CD14-positive monocyte (primary cell): ENCODE measurements around the gene USP9Y. TPM values are rescaled to one million over a fixed set of nuclear protein-coding genes. Genes with fewer than 3 reads are reported as not detected.

Experiments used
- DNase-seq, 3 donors: peaks; one replicate each; pipeline ENCODE4 v3.0.0-alpha.2; 2011 to 2022
- H2AFZ ChIP-seq: 2 replicates; pipeline ENCODE4 v1.6.0; 2012; ENCODE audit warnings: mild to moderate bottlenecking, low read depth, low read length, inconsistent platforms; ENCODE audit not compliant: insufficient read depth, poor library complexity, severe bottlenecking
- H3K27ac ChIP-seq, 2 donors: 1 replicate in 1 of 2; 2 replicates in 1 of 2; pipeline ENCODE4 v1.5.1; 2012 to 2013; ENCODE audit warnings: low read length in 2 of 2, control low read depth in 1 of 2, inconsistent platforms in 1 of 2, low read depth in 1 of 2, mild to moderate bottlenecking in 1 of 2
- H3K27me3 ChIP-seq, 2 donors: one replicate each; pipeline versions ENCODE4 v1.6.0 to v1.6.1; 2011 to 2013; ENCODE audit warnings: low read length in 2 of 2; ENCODE audit not compliant: control insufficient read depth in 2 of 2, insufficient read depth in 2 of 2
- H3K36me3 ChIP-seq, 2 donors: replicated peaks in 1 of 2; 1 replicate in 1 of 2; 2 replicates in 1 of 2; pipeline versions ENCODE4 v1.5.1 to v1.6.1; 2012 to 2013; ENCODE audit warnings: low read length in 2 of 2, control low read depth in 1 of 2, inconsistent platforms in 1 of 2, mild to moderate bottlenecking in 1 of 2; ENCODE audit not compliant: insufficient read depth in 2 of 2, control insufficient read depth in 1 of 2
- H3K4me1 ChIP-seq, 2 donors: 1 replicate in 1 of 2; 2 replicates in 1 of 2; pipeline versions ENCODE4 v1.5.1 to v1.6.1; 2012 to 2013; ENCODE audit warnings: low read length in 2 of 2, control low read depth in 1 of 2, inconsistent platforms in 1 of 2, mild to moderate bottlenecking in 1 of 2, moderate library complexity in 1 of 2; ENCODE audit not compliant: insufficient read depth in 2 of 2, control insufficient read depth in 1 of 2
- H3K4me2 ChIP-seq: replicated peaks from 2 replicates; pipeline ENCODE3; 2012; ENCODE audit warnings: low read length, moderate library complexity, mild to moderate bottlenecking; ENCODE audit not compliant: poor library complexity, severe bottlenecking; ENCODE audit errors: extremely low read depth
- H3K4me3 ChIP-seq, 3 experiments: fragments of 200-600 bp in 1 of 3; sonication (generic) in 1 of 3; replicated peaks in 1 of 3; 1 replicate in 2 of 3; 2 replicates in 1 of 3; pipeline ENCODE4 v1.5.1; 2011 to 2013; ENCODE audit warnings: low read length in 3 of 3, mild to moderate bottlenecking in 3 of 3, control low read depth in 2 of 3, low read depth in 2 of 3, inconsistent platforms in 1 of 3, moderate library complexity in 1 of 3
- H3K79me2 ChIP-seq: 2 replicates; pipeline ENCODE4 v1.6.0; 2012; ENCODE audit warnings: mild to moderate bottlenecking, control low read depth, inconsistent platforms, low read length, moderate library complexity; ENCODE audit not compliant: insufficient read depth
- H3K9ac ChIP-seq: 2 replicates; pipeline ENCODE4 v1.6.0; 2017; ENCODE audit warnings: low read length, mild to moderate bottlenecking; ENCODE audit not compliant: insufficient read depth, poor library complexity, severe bottlenecking
- H3K9me3 ChIP-seq, 2 donors: replicated peaks in 1 of 2; 1 replicate in 1 of 2; 2 replicates in 1 of 2; pipeline versions ENCODE4 v1.5.1 to v1.6.1; 2012 to 2013; ENCODE audit warnings: low read length in 2 of 2, control low read depth in 1 of 2; ENCODE audit not compliant: control insufficient read depth in 1 of 2, insufficient read depth in 1 of 2
- H4K20me1 ChIP-seq: 2 replicates; pipeline ENCODE4 v1.6.0; 2012; ENCODE audit warnings: mild to moderate bottlenecking, low read length, control low read depth, moderate library complexity; ENCODE audit not compliant: insufficient read depth
- H3K27ac Mint-ChIP-seq, 7 donors: one replicate each; pipeline ENCODE4 v1.8.0; 2020; ENCODE audit warnings: mild to moderate bottlenecking in 7 of 7, mixed read lengths in 7 of 7, moderate library complexity in 6 of 7, inconsistent platforms in 2 of 7
- H3K27me3 Mint-ChIP-seq, 3 donors: one replicate each; pipeline ENCODE4 v1.8.0; 2021 to 2022; ENCODE audit warnings: low read depth in 3 of 3, mild to moderate bottlenecking in 3 of 3, mixed read lengths in 3 of 3, moderate library complexity in 3 of 3, inconsistent platforms in 1 of 3
- H3K36me3 Mint-ChIP-seq, 2 donors: one replicate each; pipeline ENCODE4 v1.8.0; 2020; ENCODE audit warnings: mixed read lengths in 2 of 2, inconsistent platforms in 1 of 2, mild to moderate bottlenecking in 1 of 2
- H3K4me1 Mint-ChIP-seq: one replicate; pipeline ENCODE4 v1.8.0; 2020; ENCODE audit warnings: mild to moderate bottlenecking, mixed read lengths
- H3K4me3 Mint-ChIP-seq, 2 donors: one replicate each; pipeline ENCODE4 v1.8.0; 2020; ENCODE audit warnings: mild to moderate bottlenecking in 2 of 2, mixed read lengths in 2 of 2, moderate library complexity in 1 of 2
- H3K9me3 Mint-ChIP-seq, 7 donors: one replicate each; pipeline ENCODE4 v1.8.0; 2020 to 2022; ENCODE audit warnings: mixed read lengths in 7 of 7, mild to moderate bottlenecking in 6 of 7, moderate library complexity in 6 of 7, inconsistent platforms in 2 of 7
- CTCF ChIP-seq: fragments of 200-600 bp; IDR thresholded peaks from one replicate; pipeline ENCODE4 v1.8.0; 2022; ENCODE audit warnings: antibody characterized with exemption, mild to moderate bottlenecking
- WGBS: methylation state at CpG from one replicate; pipeline ENCODE4 v1.1.5; 2013; ENCODE audit warnings: missing lambda C conversion rate; ENCODE audit not compliant: insufficient coverage; 5-methylcytosine and 5-hydroxymethylcytosine counted together
- intact Hi-C, 2 donors: fragments of 100-400 bp; cut with micrococcal nuclease; formaldehyde crosslinking; loops; one replicate each; pipeline versions ENCODE4 v1.15.0 to v1.15.1; 2023
- polyA plus RNA-seq, 3 donors: library from polyadenylated mRNA; depleted of rRNA in 1 of 3; unstranded in 2 of 3; stranded (reverse) in 1 of 3; fragments of 300-500 nt in 2 of 3; fragments of >200 nt in 1 of 3; fragmentation: Illumina TruSeq in 2 of 3; gene quantifications; 1 replicate in 2 of 3; 2 replicates in 1 of 3; pipeline ENCODE4 v1.2.3, GENCODE V29; 2012 to 2021

USP9Y gene
- polyA plus RNA-seq, 3 donors, result not detected

- H4K20me1 ChIP-seq, result no peaks in the 10 kb centered on the region
- Mint-ChIP-seq H3K27me3 (no peaks in the 10 kb centered on the region), H3K4me3 (no peak overlapping the region), H3K9me3 (no peaks in the 10 kb centered on the region), H3K36me3 (no peaks in the 10 kb centered on the region), H3K4me1 (no peaks in the 10 kb centered on the region), H3K27ac (no peak overlapping the region)
- no peaks in the 10 kb centered on the region for H3K79me2 ChIP-seq
- no peaks in the 10 kb centered on the region for H3K36me3 ChIP-seq
- WGBS, result no CpG with 5 or more reads among the region's 2 CpGs
- no peak overlapping the region for H3K4me2 ChIP-seq
- H3K9ac ChIP-seq, result no peak overlapping the region
- no peak overlapping the region for H2AFZ ChIP-seq
- no peak overlapping the region for H3K27ac ChIP-seq
- no peak for TF ChIP-seq CTCF
- no peaks in the 10 kb centered on the region for H3K27me3 ChIP-seq
- H3K4me3 ChIP-seq, result no peak overlapping the region
- H3K4me1 ChIP-seq, result no peaks in the 10 kb centered on the region
- DNase-seq, result no peak
- intact Hi-C loops, result no loop called here
- no peaks in the 10 kb centered on the region for H3K9me3 ChIP-seq
These were observed 166.9 kb downstream of the USP9Y start for GRCh38 chrY:12867960-12868359.

- Histone ChIP-seq H4K20me1 (no peaks in the 10 kb centered on the region), H3K9me3 (peaks cover 0 to 7% of the 10 kb centered on the region in 2 donors), H3K27ac (no peak overlapping the region), H3K4me2 (no peak overlapping the region), H3K4me1 (no peaks in the 10 kb centered on the region), H2AFZ (no peak overlapping the region), H3K36me3 (no peaks in the 10 kb centered on the region), H3K9ac (no peak overlapping the region), H3K79me2 (no peaks in the 10 kb centered on the region), H3K27me3 (no peaks in the 10 kb centered on the region), H3K4me3 (no peak overlapping the region)
- Mint-ChIP-seq H3K9me3 (peaks cover 0 to 5% (median 0%) of the 10 kb centered on the region in 7 donors), H3K27ac (no peak overlapping the region), H3K27me3 (peaks cover 0 to 6% (median 2%) of the 10 kb centered on the region in 3 donors), H3K4me1 (no peaks in the 10 kb centered on the region), H3K4me3 (no peak overlapping the region), H3K36me3 (no peaks in the 10 kb centered on the region)
- intact Hi-C loops, result no loop called here
- DNase-seq, result no peak
- TF ChIP-seq CTCF, result no peak
These were observed 195.9 kb downstream of the USP9Y start for GRCh38 chrY:12896973-12897372.
